Body of pancreas (tissue), 4 donors: ENCODE results near the gene EPHB1.

Experiments used
- POLR2A ChIP-seq, 3 donors: fragments of 450-650 bp; IDR thresholded peaks; one replicate each; pipeline ENCODE4 v1.6.1; 2016; ENCODE audit warnings: antibody characterized with exemption in 3 of 3, mild to moderate bottlenecking in 2 of 3
- TF ChIP-seq, protein P1 (sequence below), 7 experiments: fragments of 450-650 bp in 4 of 7; fragments of 200-600 bp in 3 of 7; sonication (generic) in 3 of 7; IDR thresholded peaks; one replicate each; pipeline ENCODE4 v1.5.1; 2016 to 2019; ENCODE audit warnings: antibody characterized with exemption in 7 of 7

DNA sequence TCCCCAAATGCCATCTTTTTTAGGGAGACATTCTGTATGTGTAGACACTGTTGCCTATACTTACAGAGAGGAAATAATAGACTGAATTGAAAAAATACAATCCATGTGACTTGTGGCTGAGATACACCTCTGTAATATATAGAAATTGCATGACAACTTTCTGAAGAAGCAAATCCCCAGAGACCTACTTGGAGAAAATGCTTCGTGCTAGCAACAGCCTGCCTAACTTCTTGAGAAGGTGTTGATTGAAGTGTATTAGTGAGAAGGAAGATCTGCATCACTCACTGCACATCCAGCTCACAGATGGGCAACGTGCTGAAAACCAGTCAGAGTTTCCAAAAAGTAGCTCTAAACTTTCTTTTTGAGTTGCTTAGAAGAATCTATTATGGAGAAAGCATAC is 404.1 kb downstream of the EPHB1 start:
- TF ChIP-seq, protein P1, sequence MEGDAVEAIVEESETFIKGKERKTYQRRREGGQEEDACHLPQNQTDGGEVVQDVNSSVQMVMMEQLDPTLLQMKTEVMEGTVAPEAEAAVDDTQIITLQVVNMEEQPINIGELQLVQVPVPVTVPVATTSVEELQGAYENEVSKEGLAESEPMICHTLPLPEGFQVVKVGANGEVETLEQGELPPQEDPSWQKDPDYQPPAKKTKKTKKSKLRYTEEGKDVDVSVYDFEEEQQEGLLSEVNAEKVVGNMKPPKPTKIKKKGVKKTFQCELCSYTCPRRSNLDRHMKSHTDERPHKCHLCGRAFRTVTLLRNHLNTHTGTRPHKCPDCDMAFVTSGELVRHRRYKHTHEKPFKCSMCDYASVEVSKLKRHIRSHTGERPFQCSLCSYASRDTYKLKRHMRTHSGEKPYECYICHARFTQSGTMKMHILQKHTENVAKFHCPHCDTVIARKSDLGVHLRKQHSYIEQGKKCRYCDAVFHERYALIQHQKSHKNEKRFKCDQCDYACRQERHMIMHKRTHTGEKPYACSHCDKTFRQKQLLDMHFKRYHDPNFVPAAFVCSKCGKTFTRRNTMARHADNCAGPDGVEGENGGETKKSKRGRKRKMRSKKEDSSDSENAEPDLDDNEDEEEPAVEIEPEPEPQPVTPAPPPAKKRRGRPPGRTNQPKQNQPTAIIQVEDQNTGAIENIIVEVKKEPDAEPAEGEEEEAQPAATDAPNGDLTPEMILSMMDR (IDR thresholded peaks at IDR 0.05): no peak
- TF ChIP-seq POLR2A (IDR thresholded peaks at IDR 0.05): no peak
